ENCODE measurements around the gene RGS3. TPM values are rescaled to one million over a fixed set of nuclear protein-coding genes. Genes with fewer than 3 reads are reported as not detected.

Gene RGS3
- total RNA-seq, result 10 to 100 TPM in 1 of 2 donors, 1 to 10 TPM in 1; 9.3 to 13.3 TPM

DNA sequence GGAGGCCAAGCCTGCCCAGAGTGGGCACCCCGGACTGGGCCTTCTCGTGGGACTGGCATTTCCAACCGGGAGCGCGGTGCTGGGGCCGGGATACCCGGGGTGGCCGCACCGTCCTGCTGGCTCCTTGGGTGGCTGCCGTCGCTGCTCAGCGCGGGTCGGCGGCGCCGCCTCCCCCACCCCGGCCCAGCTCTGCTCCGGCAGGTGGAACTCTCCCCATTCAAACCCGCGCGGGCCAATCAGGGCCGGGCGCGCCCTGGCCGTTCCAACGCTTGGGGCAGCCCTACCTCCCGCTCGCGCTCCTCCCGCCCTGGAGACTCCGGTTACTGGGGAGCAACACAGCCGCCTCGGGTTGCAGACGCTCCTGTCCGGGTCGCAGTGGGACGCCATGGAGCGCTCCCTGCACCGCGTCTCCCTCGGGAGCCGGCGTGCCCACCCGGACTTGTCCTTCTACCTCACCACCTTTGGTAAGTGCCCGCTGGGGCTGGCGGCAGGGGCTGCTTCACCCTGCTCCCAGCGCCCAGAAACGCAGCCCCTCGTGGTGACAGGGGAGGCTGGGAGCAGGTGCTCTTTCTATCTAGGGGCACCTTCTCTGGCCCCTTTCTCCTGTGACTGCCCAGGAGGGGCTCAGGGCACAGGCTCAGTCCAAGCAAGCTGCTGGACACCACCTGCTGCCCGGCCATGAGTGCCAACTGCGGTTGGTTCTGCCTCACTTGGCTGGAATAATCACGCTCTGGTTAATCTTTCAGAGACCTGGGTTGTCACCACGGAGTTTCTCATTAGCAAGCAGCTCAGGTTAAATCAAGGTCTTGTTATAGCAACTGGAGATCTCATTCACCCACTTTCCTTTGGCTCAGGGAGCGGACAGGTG is at the start of gene RGS3:
Gene RGS3 (plus strand): TSS at position 310 of the 868 bp plus-strand sequence. CDS start 76 bp downstream, at position 386.

Other genes starting within 250 kb of the RGS3 start
- gene FKBP15, start 242.4 kb upstream of the RGS3 start, total RNA-seq, result 10 to 100 TPM; 33.7 to 38.3 TPM
- 10 to 100 TPM; 34.8 to 70.3 TPM for gene SLC31A1, start 242.2 kb upstream of the RGS3 start, total RNA-seq
- 10 to 100 TPM; 22.0 to 37.3 TPM for gene CDC26, start 188.2 kb upstream of the RGS3 start, total RNA-seq
- 10 to 100 TPM; 19.6 to 49.3 TPM for gene PRPF4, start 188.1 kb upstream of the RGS3 start, total RNA-seq
- gene RNF183, start 160.4 kb upstream of the RGS3 start, total RNA-seq, result not detected
- gene WDR31, start 123.5 kb upstream of the RGS3 start, total RNA-seq, result 1 to 10 TPM in 1 of 2 donors, under 1 TPM in 1; 1.00 to 1.7 TPM
- gene BSPRY, start 114.2 kb upstream of the RGS3 start, total RNA-seq, result under 1 TPM; 0.34 to 0.67 TPM
- gene HDHD3, start 86.7 kb upstream of the RGS3 start, total RNA-seq, result 10 to 100 TPM; 17.9 to 25.0 TPM
- gene ALAD, start 62.4 kb upstream of the RGS3 start, total RNA-seq, result 10 to 100 TPM; 28.6 to 33.4 TPM
- gene POLE3, start 53.1 kb upstream of the RGS3 start, total RNA-seq, result 10 to 100 TPM; 43.7 to 81.6 TPM
- 1 to 10 TPM; 1.7 TPM for gene C9orf43, start 53.0 kb upstream of the RGS3 start, total RNA-seq